Upper lobe of right lung (tissue), 1 donor: ENCODE measurements around the gene CYSTM1. TPM values are rescaled to one million over a fixed set of nuclear protein-coding genes. Genes with fewer than 3 reads are reported as not detected.

Source experiments
- ATAC-seq: fragments of 200-7000 bp; cut with Tn5 transposase; one replicate; pipeline ENCODE4 v1.9.1; 2020; ENCODE audit warnings: mild to moderate bottlenecking, moderate library complexity
- DNase-seq: peaks from one replicate; pipeline ENCODE4 v3.0.0-alpha.2; 2020
- H3K27ac ChIP-seq: fragments of 200-600 bp; one replicate; pipeline ENCODE4 v1.8.0; 2022
- H3K27me3 ChIP-seq: fragments of 200-600 bp; one replicate; pipeline ENCODE4 v1.8.0; 2022; ENCODE audit warnings: mild to moderate bottlenecking
- H3K36me3 ChIP-seq: fragments of 200-600 bp; one replicate; pipeline ENCODE4 v1.8.0; 2022
- H3K4me1 ChIP-seq: fragments of 200-600 bp; one replicate; pipeline ENCODE4 v1.8.0; 2022
- H3K4me3 ChIP-seq: fragments of 200-600 bp; one replicate; pipeline ENCODE4 v1.8.0; 2022; ENCODE audit warnings: mild to moderate bottlenecking
- H3K9me3 ChIP-seq: fragments of 200-600 bp; one replicate; pipeline ENCODE4 v1.8.0; 2022
- intact Hi-C: fragments of 100-400 bp; cut with DNase I; formaldehyde crosslinking; loops from one replicate; pipeline ENCODE4 v1.11.0; 2022
- total RNA-seq: library from RNA; stranded (reverse); fragmentation: NEBNext Ultra II Directional; extraction: Animal tissue kit (Norgen Biotek cat#: 25700); gene quantifications from one replicate; pipeline ENCODE4 v1.2.1, GENCODE V29; 2021
- TF ChIP-seq, protein P1 (sequence below): fragments of 200-600 bp; IDR thresholded peaks from one replicate; pipeline ENCODE4 v1.8.0; 2022; ENCODE audit warnings: antibody characterized with exemption
- donor health status: DM: no; HTN: yes; CAD: no; lungs with severe emphysema.

Gene CYSTM1
- total RNA-seq, 1 donor from 2014 or later = 85.1 TPM

- no peak for DNase-seq
- Histone ChIP-seq H3K9me3 (no peaks in the 10 kb centered on the region), H3K27ac (no peak overlapping the region), H3K36me3 (peaks cover 8% of the 10 kb centered on the region), H3K4me1 (peaks cover 53% of the 10 kb centered on the region), H3K4me3 (no peak overlapping the region), H3K27me3 (no peaks in the 10 kb centered on the region)
- peak; percentile 75 for ATAC-seq
- intact Hi-C loops = no loop called here
- TF ChIP-seq, protein P1, sequence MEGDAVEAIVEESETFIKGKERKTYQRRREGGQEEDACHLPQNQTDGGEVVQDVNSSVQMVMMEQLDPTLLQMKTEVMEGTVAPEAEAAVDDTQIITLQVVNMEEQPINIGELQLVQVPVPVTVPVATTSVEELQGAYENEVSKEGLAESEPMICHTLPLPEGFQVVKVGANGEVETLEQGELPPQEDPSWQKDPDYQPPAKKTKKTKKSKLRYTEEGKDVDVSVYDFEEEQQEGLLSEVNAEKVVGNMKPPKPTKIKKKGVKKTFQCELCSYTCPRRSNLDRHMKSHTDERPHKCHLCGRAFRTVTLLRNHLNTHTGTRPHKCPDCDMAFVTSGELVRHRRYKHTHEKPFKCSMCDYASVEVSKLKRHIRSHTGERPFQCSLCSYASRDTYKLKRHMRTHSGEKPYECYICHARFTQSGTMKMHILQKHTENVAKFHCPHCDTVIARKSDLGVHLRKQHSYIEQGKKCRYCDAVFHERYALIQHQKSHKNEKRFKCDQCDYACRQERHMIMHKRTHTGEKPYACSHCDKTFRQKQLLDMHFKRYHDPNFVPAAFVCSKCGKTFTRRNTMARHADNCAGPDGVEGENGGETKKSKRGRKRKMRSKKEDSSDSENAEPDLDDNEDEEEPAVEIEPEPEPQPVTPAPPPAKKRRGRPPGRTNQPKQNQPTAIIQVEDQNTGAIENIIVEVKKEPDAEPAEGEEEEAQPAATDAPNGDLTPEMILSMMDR = no peak
Measured at GRCh38 chr5:140251527-140251973, 76.6 kb downstream of the CYSTM1 start.

GRCh38 chr5:140252470-140253126 is 77.6 kb downstream of the CYSTM1 start:
- ATAC-seq (no peak), DNase-seq (no peak)
- H3K27me3 ChIP-seq = no peaks in the 10 kb centered on the region
- intact Hi-C loops = no loop called here
- H3K36me3 ChIP-seq = peaks cover 8% of the 10 kb centered on the region
- H3K4me3 ChIP-seq = no peak overlapping the region
- H3K9me3 ChIP-seq = no peaks in the 10 kb centered on the region
- H3K27ac ChIP-seq = no peak overlapping the region
- H3K4me1 ChIP-seq = peaks cover 48% of the 10 kb centered on the region
- TF ChIP-seq, protein P1 = no peak

DNA sequence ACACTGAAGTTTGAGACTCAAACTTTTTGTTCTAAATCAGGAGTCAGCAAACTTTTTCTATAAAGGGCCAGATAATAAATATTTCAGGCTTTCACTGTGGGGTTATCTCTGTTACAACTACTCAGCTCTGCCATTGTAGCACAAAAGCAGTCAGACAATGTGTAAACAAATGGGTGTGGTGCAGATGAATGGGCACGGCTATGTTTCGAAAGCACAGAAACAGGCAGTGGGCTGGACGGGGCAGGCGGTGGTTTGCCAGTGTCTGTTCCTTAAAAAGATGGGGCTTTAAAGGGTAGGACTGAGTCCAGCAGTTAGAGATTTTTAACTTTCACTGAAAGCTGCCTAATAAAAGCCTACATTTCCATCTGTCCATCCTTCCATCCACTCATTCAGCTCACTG is 79.0 kb downstream of the CYSTM1 start:
- H3K27ac ChIP-seq = no peak overlapping the region
- TF ChIP-seq, protein P1 = no peak
- DNase-seq (peak; percentile 73), ATAC-seq (peak; percentile 86)
- no peaks in the 10 kb centered on the region for H3K27me3 ChIP-seq
- intact Hi-C loops = no loop called here
- H3K36me3 ChIP-seq = peaks cover 13% of the 10 kb centered on the region
- no peaks in the 10 kb centered on the region for H3K9me3 ChIP-seq
- peaks cover 48% of the 10 kb centered on the region for H3K4me1 ChIP-seq
- no peak overlapping the region for H3K4me3 ChIP-seq

DNA sequence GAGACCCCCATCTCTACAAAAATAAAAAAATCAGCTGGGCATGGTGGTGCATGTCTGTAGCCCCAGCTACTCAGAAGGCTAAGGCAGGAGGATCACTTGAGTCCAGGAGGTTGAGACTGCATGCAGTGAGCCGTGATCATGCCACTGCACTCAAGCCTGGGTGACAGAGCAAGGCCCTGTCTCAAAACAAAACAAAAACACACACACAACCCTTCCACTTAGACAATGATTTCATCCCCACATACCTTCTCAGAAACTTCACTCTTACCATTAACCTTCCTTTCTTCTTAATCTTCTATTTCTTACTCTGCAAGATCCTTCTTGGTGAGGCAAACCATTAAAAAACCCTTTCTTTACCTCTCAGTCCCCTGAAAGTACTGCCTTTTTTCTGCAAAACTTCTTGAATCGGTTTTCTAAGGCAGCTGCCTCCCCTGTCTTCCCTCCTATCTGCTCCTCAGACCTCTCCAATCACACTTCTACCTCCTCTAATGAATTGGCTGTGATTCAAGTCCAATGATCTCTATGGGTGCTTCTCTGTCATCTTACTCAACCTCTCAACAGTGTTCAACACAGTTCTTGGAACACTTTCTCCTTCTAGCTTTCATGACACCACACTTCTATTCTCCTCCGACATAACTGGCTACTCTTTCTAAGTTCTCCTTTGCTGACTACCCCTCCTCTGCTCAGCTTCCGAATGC is 80.6 kb downstream of the CYSTM1 start:
- ATAC-seq = no peak

DNA sequence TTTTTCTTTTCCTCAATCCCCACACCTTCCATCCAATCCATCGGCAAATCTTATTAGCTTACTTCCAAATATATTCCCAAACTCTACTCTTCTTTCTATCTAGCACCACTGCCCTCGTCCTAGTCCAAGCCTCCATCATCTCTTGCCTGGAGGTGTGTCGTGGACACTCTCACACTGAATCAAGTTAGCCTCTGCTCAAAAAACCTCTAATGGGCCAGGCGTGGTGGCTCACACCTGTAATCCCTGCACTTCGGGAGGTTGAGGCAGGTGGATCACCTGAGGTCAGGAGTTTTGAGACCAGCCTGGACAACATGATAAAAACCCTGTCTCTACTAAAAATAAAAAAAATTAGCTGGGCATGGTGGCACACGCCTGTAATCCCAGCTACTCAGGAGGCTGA is 81.7 kb downstream of the CYSTM1 start:
- ATAC-seq (no peak), DNase-seq (no peak)
- Histone ChIP-seq H3K4me3 (no peak overlapping the region), H3K27ac (no peak overlapping the region), H3K36me3 (peaks cover 6% of the 10 kb centered on the region), H3K4me1 (peaks cover 40% of the 10 kb centered on the region), H3K9me3 (no peaks in the 10 kb centered on the region), H3K27me3 (no peaks in the 10 kb centered on the region)
- intact Hi-C loops = no loop called here
- TF ChIP-seq, protein P1 = no peak

More for the DNA sequence above, 80.6 kb downstream of the CYSTM1 start:
- Histone ChIP-seq H3K4me3 (no peak overlapping the region), H3K36me3 (peaks cover 6% of the 10 kb centered on the region), H3K27ac (no peak overlapping the region), H3K9me3 (no peaks in the 10 kb centered on the region), H3K4me1 (peaks cover 42% of the 10 kb centered on the region), H3K27me3 (no peaks in the 10 kb centered on the region)
- DNase-seq = no peak
- TF ChIP-seq, protein P1 = no peak
- intact Hi-C loops = no loop called here
